AG08396 (cell line): ENCODE results near the gene TTR.

ENCODE experiments used
- DNase-seq: peaks from one replicate; pipeline ENCODE4 v3.0.0; 2012; ENCODE audit warnings: low spot score, mixed read lengths

The TTR gene

GRCh38 chr18:31616586-31616985, 24.9 kb downstream of the TTR start:
- no peak for DNase-seq

GRCh38 chr18:31617031-31617717, 25.5 kb downstream of the TTR start:
- no peak for DNase-seq

GRCh38 chr18:31618801-31619200, 27.1 kb downstream of the TTR start:
- DNase-seq = no peak

GRCh38 chr18:31619291-31619690, 27.6 kb downstream of the TTR start:
- no peak for DNase-seq

- no peak for DNase-seq
These were observed 33.4 kb downstream of the TTR start for GRCh38 chr18:31624892-31625640.

DNA sequence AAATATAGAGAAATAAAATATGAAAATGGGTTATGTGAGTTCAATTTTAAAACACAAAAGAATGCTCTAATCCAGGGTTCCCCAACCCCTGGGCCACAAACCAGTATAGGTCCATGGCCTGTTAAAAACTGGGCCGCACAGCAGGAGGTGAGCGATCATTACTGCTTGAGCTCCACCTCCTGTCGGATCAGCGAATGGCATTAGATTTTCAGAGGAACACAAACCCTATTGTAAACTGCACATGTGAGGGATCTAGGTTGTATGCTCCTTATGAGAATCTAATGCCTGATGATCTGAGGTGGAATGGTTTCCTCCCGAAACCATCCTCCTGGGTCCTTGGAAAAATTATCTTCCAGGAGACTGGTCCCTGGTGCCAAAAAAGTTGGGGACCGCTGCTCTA, 34.7 kb downstream of the TTR start:
- DNase-seq = no peak

- DNase-seq = no peak
These were observed 38.9 kb downstream of the TTR start for GRCh38 chr18:31630549-31630948.

GRCh38 chr18:31631526-31631925, 39.8 kb downstream of the TTR start:
- DNase-seq = no peak

- no peak for DNase-seq
These were observed 40.7 kb downstream of the TTR start for GRCh38 chr18:31632356-31632755.

GRCh38 chr18:31633392-31634330, 42.0 kb downstream of the TTR start:
- DNase-seq = no peak

- DNase-seq = no peak
These were observed 42.6 kb downstream of the TTR start for GRCh38 chr18:31634331-31634713.

DNA sequence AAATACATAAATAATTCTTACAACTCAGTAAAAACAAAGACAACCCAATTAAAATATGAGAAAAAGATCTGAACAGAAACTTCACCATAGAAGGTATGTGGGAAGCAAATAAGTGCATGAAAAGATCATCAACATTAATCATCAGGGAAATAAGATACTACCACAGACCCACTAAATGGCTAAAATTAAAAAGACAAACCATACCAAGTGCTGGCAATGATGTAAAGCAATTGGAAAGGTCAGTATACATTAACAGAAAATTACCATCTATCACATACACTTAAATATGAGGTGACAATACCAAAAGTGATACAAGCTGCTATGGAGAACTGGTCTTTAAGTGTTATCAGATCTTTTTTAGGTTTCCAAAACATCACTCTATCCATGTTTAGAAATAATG, 44.7 kb downstream of the TTR start:
- DNase-seq = no peak

DNA sequence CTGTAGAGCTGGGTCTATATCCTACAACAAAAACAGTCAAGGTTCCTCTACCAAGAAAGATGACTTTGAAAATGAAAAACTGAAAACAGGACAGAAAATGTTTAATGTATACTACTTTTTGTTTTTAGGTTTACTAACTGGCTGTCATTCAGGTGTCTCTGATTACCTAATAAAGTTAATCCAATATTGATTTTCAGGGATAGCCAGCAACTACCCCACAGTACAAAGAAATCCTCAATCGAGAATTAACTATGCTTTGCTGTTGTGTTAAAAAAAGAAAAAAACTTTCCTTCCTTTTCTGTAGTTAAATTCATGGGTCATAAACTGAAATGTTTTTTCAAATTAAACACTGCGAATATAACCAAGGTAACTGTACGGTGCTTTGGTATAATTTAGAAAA, 45.8 kb downstream of the TTR start:
- DNase-seq = no peak

GRCh38 chr18:31643003-31643402, 51.3 kb downstream of the TTR start:
- DNase-seq = no peak

DNA sequence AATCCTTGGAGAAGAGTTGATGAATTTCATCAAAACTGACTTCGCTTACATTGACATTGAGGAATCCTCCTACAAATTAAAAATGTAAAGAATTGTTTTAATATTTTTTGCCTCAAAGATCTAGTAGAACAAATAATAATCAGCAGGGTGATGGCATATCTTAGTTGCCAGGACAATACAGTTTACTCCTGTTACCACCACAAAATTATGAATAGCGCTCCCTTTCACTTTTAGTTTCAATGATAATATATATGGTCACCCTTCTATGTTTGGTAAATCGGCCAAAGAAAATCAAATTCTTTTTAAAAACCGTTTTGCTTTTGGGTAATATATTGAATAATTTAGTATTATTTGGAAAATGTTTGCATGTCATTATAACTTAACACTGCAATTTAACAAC, 53.7 kb downstream of the TTR start:
- no peak for DNase-seq

DNA sequence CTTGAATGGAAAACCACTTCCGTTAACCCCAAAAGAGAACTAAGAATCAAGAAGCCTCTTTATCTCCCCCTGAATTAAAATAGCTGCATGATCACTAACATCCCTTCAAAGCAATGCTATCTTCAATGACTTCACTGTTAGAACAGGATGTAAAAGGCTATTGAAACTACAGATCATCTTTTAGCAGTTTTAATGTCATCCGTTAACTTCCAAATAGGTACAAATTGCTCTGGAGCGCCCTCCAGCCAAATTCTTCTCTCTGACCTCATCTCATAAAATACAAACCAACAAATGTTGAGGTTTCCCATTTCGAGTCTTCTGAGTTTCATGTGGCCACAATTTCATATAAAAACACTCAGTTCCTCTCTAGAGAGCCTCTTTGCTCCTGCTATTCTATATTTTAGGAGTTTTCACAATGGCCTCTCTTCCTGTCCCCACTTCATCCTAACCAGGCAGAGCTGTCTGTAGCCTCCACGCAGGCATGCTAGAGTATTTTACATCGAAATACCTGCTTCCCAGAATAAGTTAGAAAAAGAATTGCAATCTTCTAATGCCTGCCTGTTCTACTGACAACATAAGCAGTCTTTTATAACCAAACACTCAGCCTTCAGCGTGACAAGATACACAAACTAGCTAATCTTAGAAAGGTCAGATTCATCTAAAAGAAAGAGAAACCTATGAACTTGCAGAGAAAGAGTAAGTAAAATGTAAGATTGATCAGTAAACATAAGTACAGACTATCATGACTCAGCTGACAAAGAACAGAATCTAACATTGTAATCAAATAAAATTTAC, 54.9 kb downstream of the TTR start:
- DNase-seq = no peak

DNA sequence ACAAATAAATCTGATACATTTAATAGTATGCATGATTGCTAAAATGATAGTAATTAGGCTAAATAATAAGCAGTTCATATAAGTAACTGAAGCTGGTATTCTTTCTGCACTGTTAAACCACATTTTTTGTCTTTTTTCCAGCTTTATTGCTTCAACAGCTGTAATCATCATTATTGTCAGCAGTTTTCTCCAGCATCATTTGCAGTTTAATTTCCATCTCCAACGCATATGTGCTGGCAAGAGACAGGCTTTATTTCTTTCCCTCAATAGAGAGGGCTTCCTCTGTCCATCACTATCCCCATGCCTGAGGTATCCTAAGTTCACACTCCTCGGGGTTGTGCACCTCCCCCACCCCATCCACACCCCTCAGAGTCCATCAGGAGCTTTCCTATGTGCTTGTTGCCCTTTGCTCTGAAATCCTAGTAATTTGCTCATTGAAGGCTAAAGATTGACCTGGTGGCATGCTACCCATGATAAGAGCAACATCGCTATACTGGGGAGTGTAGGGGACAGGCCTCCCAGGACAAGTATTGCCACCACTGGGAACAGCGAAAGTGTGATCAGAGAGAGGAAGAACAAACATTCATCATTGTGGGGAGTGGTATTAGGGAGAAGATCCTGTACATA, 55.6 kb downstream of the TTR start:
- DNase-seq = no peak
